IMR-90 (cell line): ENCODE measurements around the gene ARHGAP15. TPM values are rescaled to one million over a fixed set of nuclear protein-coding genes. Genes with fewer than 3 reads are reported as not detected.

Experiments
- ATAC-seq: fragments of 200-7000 bp; cut with Tn5 transposase; 2 replicates; pipeline ENCODE4 v1.9.1; 2020; ENCODE audit warnings: low read depth, mild to moderate bottlenecking, moderate library complexity
- BruUV-seq: library from RNA; stranded (reverse); fragments of 400-500 nt; replicated peaks from 2 replicates; lab custom pipeline; 2021; lab: Mats Ljungman, UMichigan
- CTCF ChIA-PET: fragments of 300-600 bp; formaldehyde crosslinking; extraction: SDS; loops from one replicate; lab custom pipeline; 2021; ENCODE audit warnings: antibody characterized with exemption; lab: Yijun Ruan, JAX
- POLR2A ChIA-PET: fragments of 300-600 bp; sonication (Branson Sonifier 250); formaldehyde crosslinking; loops from one replicate; lab custom pipeline; 2022; ENCODE audit warnings: antibody characterized with exemption; ENCODE audit not compliant: unreplicated experiment; lab: Charles Lee
- DNase-seq: peaks from one replicate; pipeline ENCODE4 v3.0.0; 2013
- H2AFZ ChIP-seq: replicated peaks from 2 replicates; pipeline ENCODE3; 2013; ENCODE audit warnings: low read length, mild to moderate bottlenecking; ENCODE audit not compliant: poor library complexity
- H2AK5ac ChIP-seq: 2 replicates; pipeline ENCODE4 v1.6.1; 2013; ENCODE audit warnings: low read depth, low read length, inconsistent platforms
- H2AK9ac ChIP-seq: replicated peaks from 2 replicates; pipeline ENCODE3; 2013; ENCODE audit warnings: mild to moderate bottlenecking, low read depth, low read length, moderate library complexity; ENCODE audit not compliant: poor library complexity
- H2BK120ac ChIP-seq: 2 replicates; pipeline ENCODE4 v1.6.1; 2013; ENCODE audit warnings: low read depth, low read length, inconsistent platforms
- H2BK15ac ChIP-seq: 3 replicates; pipeline ENCODE4 v1.6.1; 2013; ENCODE audit warnings: low read depth, low read length, inconsistent platforms
- H2BK20ac ChIP-seq: 2 replicates; pipeline ENCODE4 v1.6.1; 2013; ENCODE audit warnings: low read depth, mild to moderate bottlenecking, inconsistent platforms, low read length, moderate library complexity
- H2BK5ac ChIP-seq: 2 replicates; pipeline ENCODE4 v1.6.1; 2013; ENCODE audit warnings: mild to moderate bottlenecking, low read depth, low read length, inconsistent platforms; ENCODE audit not compliant: poor library complexity, severe bottlenecking
- H3K14ac ChIP-seq: replicated peaks from 2 replicates; pipeline ENCODE4 v1.6.1; 2013; ENCODE audit warnings: low read depth, low read length, inconsistent platforms
- H3K18ac ChIP-seq: 2 replicates; pipeline ENCODE4 v1.6.1; 2013; ENCODE audit warnings: low read depth, low read length, control low read depth
- H3K23ac ChIP-seq: 2 replicates; pipeline ENCODE4 v1.6.1; 2013; ENCODE audit warnings: low read depth, low read length, inconsistent platforms
- H3K27ac ChIP-seq: 2 replicates; pipeline ENCODE4 v1.5.1; 2013; ENCODE audit warnings: mild to moderate bottlenecking, control low read depth, low read length; ENCODE audit not compliant: insufficient read depth
- H3K27me3 ChIP-seq: 2 replicates; pipeline ENCODE4 v1.6.1; 2013; ENCODE audit warnings: low read length; ENCODE audit not compliant: control insufficient read depth, insufficient read depth
- H3K36me3 ChIP-seq: 2 replicates; pipeline ENCODE4 v1.6.1; 2013; ENCODE audit warnings: low read length, mixed read lengths; ENCODE audit not compliant: control insufficient read depth, insufficient read depth
- H3K4ac ChIP-seq: 2 replicates; pipeline ENCODE4 v1.6.1; 2013; ENCODE audit warnings: low read depth, low read length, inconsistent platforms
- H3K4me1 ChIP-seq: 2 replicates; pipeline ENCODE4 v1.6.1; 2013; ENCODE audit warnings: low read length, mixed read lengths; ENCODE audit not compliant: control insufficient read depth, insufficient read depth
- H3K4me2 ChIP-seq: 2 replicates; pipeline ENCODE4 v1.6.1; 2013; ENCODE audit warnings: low read depth, mild to moderate bottlenecking, control low read depth, low read length, moderate library complexity
- H3K4me3 ChIP-seq: 2 replicates; pipeline ENCODE4 v1.5.1; 2013; ENCODE audit warnings: low read depth, mild to moderate bottlenecking, control low read depth, low read length, moderate library complexity; ENCODE audit not compliant: insufficient read depth
- H3K56ac ChIP-seq: 2 replicates; pipeline ENCODE4 v1.6.1; 2013; ENCODE audit warnings: low read length, inconsistent platforms; ENCODE audit not compliant: insufficient read depth; ENCODE audit errors: extremely low read depth
- H3K79me1 ChIP-seq, 2 experiments: 2 replicates each; pipeline ENCODE4 v1.6.1; 2013; ENCODE audit warnings: low read length in 2 of 2, inconsistent platforms in 1 of 2, low read depth in 1 of 2
- H3K9ac ChIP-seq: 2 replicates; pipeline ENCODE4 v1.6.1; 2013; ENCODE audit warnings: low read depth, low read length, control low read depth
- H3K9me1 ChIP-seq: 2 replicates; pipeline ENCODE4 v1.6.1; 2013; ENCODE audit warnings: low read length, inconsistent platforms; ENCODE audit not compliant: insufficient read depth
- H3K9me3 ChIP-seq: 2 replicates; pipeline ENCODE4 v1.6.1; 2013; ENCODE audit warnings: low read length; ENCODE audit not compliant: control insufficient read depth, insufficient read depth
- H4K20me1 ChIP-seq: 2 replicates; pipeline ENCODE4 v1.6.1; 2013; ENCODE audit warnings: low read length, inconsistent platforms; ENCODE audit not compliant: insufficient read depth
- H4K5ac ChIP-seq: 2 replicates; pipeline ENCODE4 v1.6.1; 2013; ENCODE audit warnings: mild to moderate bottlenecking, low read depth, low read length, control low read depth
- H4K8ac ChIP-seq, 2 experiments: 2 replicates each; pipeline ENCODE4 v1.6.1; 2013; ENCODE audit warnings: low read depth in 2 of 2, low read length in 2 of 2, control low read depth in 1 of 2, inconsistent platforms in 1 of 2
- H4K91ac ChIP-seq: 2 replicates; pipeline ENCODE4 v1.6.1; 2013; ENCODE audit warnings: low read depth, low read length, inconsistent platforms; ENCODE audit not compliant: insufficient read depth
- BHLHE40 ChIP-seq: fragments of 150-350 bp; IDR thresholded peaks from 2 replicates; pipeline ENCODE4 v1.6.1; 2016; ENCODE audit warnings: mild to moderate bottlenecking, low read depth, low read length
- CEBPB ChIP-seq: IDR thresholded peaks from 2 replicates; pipeline ENCODE4 v1.6.1; 2012; ENCODE audit warnings: low read depth, low read length, improper control_type of control experiment
- CHD1 ChIP-seq: IDR thresholded peaks from 2 replicates; pipeline ENCODE4 v1.6.1; 2012; ENCODE audit warnings: low read depth, low read length, improper control_type of control experiment
- FOS ChIP-seq: fragments of 150-350 bp; IDR thresholded peaks from 2 replicates; pipeline ENCODE4 v1.6.1; 2016; ENCODE audit warnings: low read depth, low read length
- MAFK ChIP-seq: IDR thresholded peaks from 2 replicates; pipeline ENCODE4 v1.6.1; 2012; ENCODE audit warnings: low read depth, low read length, improper control_type of control experiment
- MAZ ChIP-seq: IDR thresholded peaks from 2 replicates; pipeline ENCODE4 v1.6.1; 2012; ENCODE audit warnings: low read depth, mild to moderate bottlenecking, low read length, improper control_type of control experiment, moderate library complexity, borderline replicate concordance
- MXI1 ChIP-seq: IDR thresholded peaks from 2 replicates; pipeline ENCODE4 v1.6.1; 2012; ENCODE audit warnings: low read depth, mild to moderate bottlenecking, low read length, moderate library complexity, borderline replicate concordance
- NFE2L2 ChIP-seq: fragments of 150-350 bp; IDR thresholded peaks from 2 replicates; pipeline ENCODE4 v1.6.1; 2016; ENCODE audit warnings: low read depth, mild to moderate bottlenecking, low read length
- POLR2A ChIP-seq: IDR thresholded peaks from 2 replicates; pipeline ENCODE4 v1.6.1; 2012; ENCODE audit warnings: mild to moderate bottlenecking, low read depth, low read length
- RAD21 ChIP-seq: IDR thresholded peaks from 2 replicates; pipeline ENCODE4 v1.6.1; 2012; ENCODE audit warnings: low read length, improper control_type of control experiment
- RCOR1 ChIP-seq: IDR thresholded peaks from 2 replicates; pipeline ENCODE4 v1.6.1; 2012; ENCODE audit warnings: mild to moderate bottlenecking, low read length, improper control_type of control experiment; ENCODE audit not compliant: insufficient replicate concordance
- RFX5 ChIP-seq: IDR thresholded peaks from 2 replicates; pipeline ENCODE4 v1.8.0; 2012; ENCODE audit warnings: low read depth, mild to moderate bottlenecking, low read length, moderate library complexity
- SMC3 ChIP-seq: fragments of 150-350 bp; IDR thresholded peaks from 2 replicates; pipeline ENCODE4 v1.6.1; 2016; ENCODE audit warnings: low read depth, mild to moderate bottlenecking, antibody characterized with exemption, low read length, moderate library complexity
- WGBS, 2 experiments: methylation state at CpG; one replicate each; pipeline versions ENCODE4 v1.1.5 to v1.1.7; 2013; ENCODE audit warnings: missing lambda C conversion rate in 2 of 2; ENCODE audit not compliant: insufficient read length in 1 of 2; ENCODE audit errors: extremely low coverage in 2 of 2; 5-methylcytosine and 5-hydroxymethylcytosine counted together
- dilution Hi-C: fragments of 300-500 bp; cut with HindIII; formaldehyde crosslinking; loops from one replicate; pipeline ENCODE4 v1.14.3; 2018; ENCODE audit warnings: low sequenced_read_pairs; ENCODE audit not compliant: unreplicated experiment
- in situ Hi-C: fragments of 300-500 bp; cut with MboI; formaldehyde crosslinking; loops from 3 replicates; pipeline ENCODE4 v1.14.3; 2019; ENCODE audit warnings: low sequenced_read_pairs, inconsistent platforms, mixed read lengths
- intact Hi-C: fragments of 100-400 bp; cut with micrococcal nuclease; formaldehyde crosslinking; loops from 2 replicates; pipeline ENCODE4 v1.10.0; 2022
- polyA plus RNA-seq, 3 experiments: library from polyadenylated mRNA; depleted of rRNA; stranded (reverse); fragments of >200 nt; gene quantifications; 2 replicates each; pipeline ENCODE4 v1.2.3, GENCODE V29; 2012; ENCODE audit warnings: low replicate concordance in 1 of 3
- total RNA-seq: library from RNA; depleted of rRNA; stranded (reverse); fragments of >200 nt; gene quantifications from 2 replicates; pipeline ENCODE4 v1.2.3, GENCODE V29; 2012
- TF ChIP-seq, protein P1 (sequence below): fragments of 150-350 bp; IDR thresholded peaks from 2 replicates; pipeline ENCODE4 v1.6.1; 2017; ENCODE audit warnings: mild to moderate bottlenecking, antibody characterized with exemption, low read length, low read depth
- TF ChIP-seq, protein P2 (sequence below): conservative IDR thresholded peaks from 2 replicates; pipeline ENCODE4 v1.5.1; 2012; ENCODE audit warnings: mild to moderate bottlenecking, low read depth, low read length, improper control_type of control experiment
- TF ChIP-seq, protein P3 (sequence below): fragments of 150-350 bp; IDR thresholded peaks from 2 replicates; pipeline ENCODE4 v1.6.1; 2016; ENCODE audit warnings: low read depth, mild to moderate bottlenecking, low read length, moderate library complexity, borderline replicate concordance

The ARHGAP15 gene
- total and polyA plus RNA-seq, 2 of the 4 experiments (the other 2 are of a cell fraction) = not detected

- H3K9me1 ChIP-seq = no peaks in the 10 kb centered on the region
- no peak overlapping the region for H3K18ac ChIP-seq
- no peaks in the 10 kb centered on the region for H4K20me1 ChIP-seq
- H3K9ac ChIP-seq = no peak overlapping the region
- no peak overlapping the region for H3K56ac ChIP-seq
- H3K4ac ChIP-seq = no peak overlapping the region
- intact Hi-C loops = no loop called here
- no peak for TF ChIP-seq MAZ
- TF ChIP-seq RCOR1 = no peak
- TF ChIP-seq, protein P1, sequence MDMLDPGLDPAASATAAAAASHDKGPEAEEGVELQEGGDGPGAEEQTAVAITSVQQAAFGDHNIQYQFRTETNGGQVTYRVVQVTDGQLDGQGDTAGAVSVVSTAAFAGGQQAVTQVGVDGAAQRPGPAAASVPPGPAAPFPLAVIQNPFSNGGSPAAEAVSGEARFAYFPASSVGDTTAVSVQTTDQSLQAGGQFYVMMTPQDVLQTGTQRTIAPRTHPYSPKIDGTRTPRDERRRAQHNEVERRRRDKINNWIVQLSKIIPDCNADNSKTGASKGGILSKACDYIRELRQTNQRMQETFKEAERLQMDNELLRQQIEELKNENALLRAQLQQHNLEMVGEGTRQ = no peak
- no peak for TF ChIP-seq FOS
- no peak for TF ChIP-seq POLR2A
- TF ChIP-seq, protein P2, sequence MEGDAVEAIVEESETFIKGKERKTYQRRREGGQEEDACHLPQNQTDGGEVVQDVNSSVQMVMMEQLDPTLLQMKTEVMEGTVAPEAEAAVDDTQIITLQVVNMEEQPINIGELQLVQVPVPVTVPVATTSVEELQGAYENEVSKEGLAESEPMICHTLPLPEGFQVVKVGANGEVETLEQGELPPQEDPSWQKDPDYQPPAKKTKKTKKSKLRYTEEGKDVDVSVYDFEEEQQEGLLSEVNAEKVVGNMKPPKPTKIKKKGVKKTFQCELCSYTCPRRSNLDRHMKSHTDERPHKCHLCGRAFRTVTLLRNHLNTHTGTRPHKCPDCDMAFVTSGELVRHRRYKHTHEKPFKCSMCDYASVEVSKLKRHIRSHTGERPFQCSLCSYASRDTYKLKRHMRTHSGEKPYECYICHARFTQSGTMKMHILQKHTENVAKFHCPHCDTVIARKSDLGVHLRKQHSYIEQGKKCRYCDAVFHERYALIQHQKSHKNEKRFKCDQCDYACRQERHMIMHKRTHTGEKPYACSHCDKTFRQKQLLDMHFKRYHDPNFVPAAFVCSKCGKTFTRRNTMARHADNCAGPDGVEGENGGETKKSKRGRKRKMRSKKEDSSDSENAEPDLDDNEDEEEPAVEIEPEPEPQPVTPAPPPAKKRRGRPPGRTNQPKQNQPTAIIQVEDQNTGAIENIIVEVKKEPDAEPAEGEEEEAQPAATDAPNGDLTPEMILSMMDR = no peak
- TF ChIP-seq, protein P3, sequence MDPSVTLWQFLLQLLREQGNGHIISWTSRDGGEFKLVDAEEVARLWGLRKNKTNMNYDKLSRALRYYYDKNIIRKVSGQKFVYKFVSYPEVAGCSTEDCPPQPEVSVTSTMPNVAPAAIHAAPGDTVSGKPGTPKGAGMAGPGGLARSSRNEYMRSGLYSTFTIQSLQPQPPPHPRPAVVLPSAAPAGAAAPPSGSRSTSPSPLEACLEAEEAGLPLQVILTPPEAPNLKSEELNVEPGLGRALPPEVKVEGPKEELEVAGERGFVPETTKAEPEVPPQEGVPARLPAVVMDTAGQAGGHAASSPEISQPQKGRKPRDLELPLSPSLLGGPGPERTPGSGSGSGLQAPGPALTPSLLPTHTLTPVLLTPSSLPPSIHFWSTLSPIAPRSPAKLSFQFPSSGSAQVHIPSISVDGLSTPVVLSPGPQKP = no peak
- TF ChIP-seq RFX5 = no peak
- TF ChIP-seq SMC3 = no peak
- no peak for TF ChIP-seq NFE2L2
- no peak for TF ChIP-seq MXI1
- no peak for TF ChIP-seq CHD1
- TF ChIP-seq RAD21 = no peak
- no peak for TF ChIP-seq MAFK
- TF ChIP-seq CEBPB = no peak
- TF ChIP-seq BHLHE40 = no peak
- no peaks in the 10 kb centered on the region for H3K4me1 ChIP-seq
- no peak overlapping the region for H2AK5ac ChIP-seq
- H2BK20ac ChIP-seq = no peak overlapping the region
- H4K91ac ChIP-seq = no peak overlapping the region
- H3K9me3 ChIP-seq = no peaks in the 10 kb centered on the region
- H2BK120ac ChIP-seq = no peak overlapping the region
- no peak overlapping the region for H4K5ac ChIP-seq
- no peak overlapping the region for H2AK9ac ChIP-seq
- WGBS, 2 experiments = no CpG with 5 or more reads among the region's 1 CpG
- DNase-seq = no peak
- no TSS peak for BruUV-seq
- in situ Hi-C loops = no loop called here
- H3K79me1 ChIP-seq = no peaks in the 10 kb centered on the region
- no peak overlapping the region for H3K4me2 ChIP-seq
- ATAC-seq = no peak
- ChIA-PET CTCF (no interaction called here), POLR2A (no interaction called here)
- H3K27me3 ChIP-seq = no peaks in the 10 kb centered on the region; the same call in 1 of the 2 replicates
- no peak overlapping the region for H4K8ac ChIP-seq
- no peak overlapping the region for H2AFZ ChIP-seq
- no peak overlapping the region for H2BK5ac ChIP-seq
- no peak overlapping the region for H3K14ac ChIP-seq
- H3K27ac ChIP-seq = no peak overlapping the region
- H2BK15ac ChIP-seq = no peak overlapping the region
- H3K36me3 ChIP-seq = no peaks in the 10 kb centered on the region
- no peak overlapping the region for H3K4me3 ChIP-seq
- dilution Hi-C loops = no loop called here
- H3K23ac ChIP-seq = no peak overlapping the region
Observed at GRCh38 chr2:143210446-143210819, 81.2 kb downstream of the ARHGAP15 start.
